ENCODE measurements around the gene POLG. TPM values are rescaled to one million over a fixed set of nuclear protein-coding genes. Genes with fewer than 3 reads are reported as not detected.

POLG gene
- total RNA-seq, 1 donor, result 40.3 TPM

DNA sequence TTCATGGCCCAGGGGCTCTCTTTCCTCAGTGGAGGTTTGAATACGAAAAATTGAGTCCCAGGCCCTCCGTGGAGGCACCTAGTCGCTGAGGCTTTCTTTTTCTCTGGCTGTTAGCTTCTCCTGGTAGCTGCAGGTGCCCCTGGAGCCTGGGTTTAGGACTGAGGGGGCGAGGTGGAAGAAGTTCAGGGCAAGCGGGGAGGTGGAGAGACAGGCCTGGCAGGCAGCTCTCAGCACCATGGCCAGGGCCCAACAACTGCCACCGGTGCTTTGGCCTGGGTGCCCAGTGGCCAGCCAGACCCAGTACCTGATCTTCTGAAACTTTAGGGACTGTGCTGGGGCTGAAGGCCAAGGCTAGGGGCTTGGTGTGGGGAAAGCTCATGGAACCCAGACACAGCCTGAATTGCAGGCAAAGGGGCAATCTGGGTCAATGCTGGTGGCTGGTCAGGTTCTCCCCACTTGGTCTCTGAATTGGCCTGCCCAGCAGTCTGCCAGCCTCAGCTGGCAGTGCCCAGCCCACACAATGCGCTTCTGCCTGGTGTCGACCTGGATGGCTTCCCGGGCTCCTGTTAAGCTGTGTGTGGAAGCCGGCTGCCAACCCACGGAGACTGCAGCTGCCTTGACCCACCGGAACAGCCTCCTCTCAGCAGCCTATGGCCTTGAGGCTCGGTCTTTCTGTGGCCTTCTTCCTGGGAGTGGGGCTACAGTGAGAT lies 30.3 kb upstream of the POLG start:
- TF ChIP-seq CTCF (IDR thresholded peaks at IDR 0.05; ENCODE audit: insufficient read depth, low read length), result no peak
- DNase-seq (ENCODE audit: low read depth), result no peak
- no peak overlapping the region for H3K4me3 ChIP-seq (ENCODE audit: low read depth, low read length)

- TF ChIP-seq CTCF (IDR thresholded peaks at IDR 0.05; ENCODE audit: insufficient read depth, low read length), result no peak
- no peak overlapping the region for H3K4me3 ChIP-seq (ENCODE audit: low read depth, low read length)
- DNase-seq (ENCODE audit: low read depth), result no peak
Observed at GRCh38 chr15:89364341-89364740, 29.7 kb upstream of the POLG start.

GRCh38 chr15:89363770-89364169 lies 29.1 kb upstream of the POLG start:
- no peak for TF ChIP-seq CTCF (IDR thresholded peaks at IDR 0.05; ENCODE audit: insufficient read depth, low read length)
- H3K4me3 ChIP-seq (ENCODE audit: low read depth, low read length), result no peak overlapping the region
- no peak for DNase-seq (ENCODE audit: low read depth)

DNA sequence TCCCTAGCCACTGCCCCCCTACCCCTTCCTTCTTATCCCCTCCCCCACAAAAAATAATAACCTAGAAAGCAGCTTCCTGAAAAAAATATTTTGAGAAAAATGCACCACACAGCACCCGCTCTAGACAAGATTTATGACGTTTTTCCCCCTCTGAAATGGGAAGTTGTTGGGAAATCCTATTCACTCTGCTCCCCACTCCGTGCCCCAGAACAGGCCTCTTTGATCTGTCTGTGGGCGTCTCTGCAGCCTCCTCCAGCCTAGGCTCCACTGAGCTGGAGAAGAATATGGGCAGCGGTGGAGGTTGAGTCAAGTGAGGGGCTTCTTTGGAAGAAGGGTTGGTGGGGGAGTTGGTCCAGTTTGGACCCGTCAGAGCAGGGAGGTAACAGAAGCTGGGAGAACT lies 28.5 kb upstream of the POLG start:
- no peak overlapping the region for H3K4me3 ChIP-seq (ENCODE audit: low read depth, low read length)
- TF ChIP-seq CTCF (IDR thresholded peaks at IDR 0.05; ENCODE audit: insufficient read depth, low read length), result no peak
- no peak for DNase-seq (ENCODE audit: low read depth)

- TF ChIP-seq CTCF (IDR thresholded peaks at IDR 0.05; ENCODE audit: insufficient read depth, low read length), result no peak
- no peak for DNase-seq (ENCODE audit: low read depth)
- H3K4me3 ChIP-seq (ENCODE audit: low read depth, low read length), result no peak overlapping the region
Observed at GRCh38 chr15:89362203-89363101, 27.8 kb upstream of the POLG start.

- DNase-seq (ENCODE audit: low read depth), result peak; percentile 65
- no peak overlapping the region for H3K4me3 ChIP-seq (ENCODE audit: low read depth, low read length)
- TF ChIP-seq CTCF (IDR thresholded peaks at IDR 0.05; ENCODE audit: insufficient read depth, low read length), result no peak
Observed at GRCh38 chr15:89361451-89362202, 27.0 kb upstream of the POLG start.

All from fibroblast of the aortic adventitia (primary cell).